NCI-H2107 treated with DMSO at 0.1 percent for 48 hours (cell line): ENCODE results near the gene UACA.
"Not testable (repeated sequence)": the region's sequence is repeated elsewhere in the genome, so short reads cannot be mapped to it uniquely, and the experiment has no call there.

Source experiments
- DNase-seq: peaks from one replicate; lab custom pipeline; 2025; ENCODE audit not compliant: unreplicated experiment; lab: John Stamatoyannopoulos, UW

Gene UACA

GRCh38 chr15:70628549-70628896, 134.8 kb downstream of the UACA start:
- no peak for DNase-seq

GRCh38 chr15:70627734-70628548, 135.4 kb downstream of the UACA start:
- DNase-seq, result no peak

- no peak for DNase-seq
Measured at GRCh38 chr15:70627322-70627721, 136.0 kb downstream of the UACA start.

- DNase-seq, result no peak
Measured at GRCh38 chr15:70625438-70625837, 137.9 kb downstream of the UACA start.

- no peak for DNase-seq
Measured at GRCh38 chr15:70625011-70625410, 138.3 kb downstream of the UACA start.

GRCh38 chr15:70618929-70619328, 144.4 kb downstream of the UACA start:
- DNase-seq, result no peak

- DNase-seq, result no peak
Measured at GRCh38 chr15:70617911-70618287, 145.5 kb downstream of the UACA start.

- DNase-seq, result no peak
Measured at GRCh38 chr15:70617076-70617910, 146.1 kb downstream of the UACA start.

- not testable (repeated sequence) for DNase-seq
Measured at GRCh38 chr15:70616311-70616756, 147.0 kb downstream of the UACA start.

GRCh38 chr15:70615435-70616310, 147.7 kb downstream of the UACA start:
- no peak for DNase-seq

- DNase-seq, result no peak
Measured at GRCh38 chr15:70614221-70614620, 149.1 kb downstream of the UACA start.

- no peak for DNase-seq
Measured at GRCh38 chr15:70613271-70613670, 150.1 kb downstream of the UACA start.

GRCh38 chr15:70611286-70611685, 152.1 kb downstream of the UACA start:
- DNase-seq, result no peak

- no peak for DNase-seq
Measured at GRCh38 chr15:70610541-70610940, 152.8 kb downstream of the UACA start.

- DNase-seq, result no peak
Measured at GRCh38 chr15:70609889-70610288, 153.5 kb downstream of the UACA start.

GRCh38 chr15:70608144-70608543, 155.2 kb downstream of the UACA start:
- peak; percentile 25 for DNase-seq

GRCh38 chr15:70605606-70606410, 157.6 kb downstream of the UACA start:
- no peak for DNase-seq

- DNase-seq, result peak; percentile 19
Measured at GRCh38 chr15:70604666-70605315, 158.6 kb downstream of the UACA start.
